ENCODE results near the gene PAX3.

The PAX3 gene

GRCh38 chr2:222298311-222299150 lies at the start of gene PAX3:
PAX3 (minus strand) TSS chr2:222298998; CDS start chr2:222298615, 383 bp downstream.
- no peak for DNase-seq

GRCh38 chr2:222341331-222341730 lies 42.5 kb upstream of the PAX3 start:
- DNase-seq = no peak

- no peak for DNase-seq
Measured at GRCh38 chr2:222338374-222338773, 39.6 kb upstream of the PAX3 start.

- no peak for DNase-seq
Measured at GRCh38 chr2:222336931-222337330, 38.1 kb upstream of the PAX3 start.

GRCh38 chr2:222336442-222336841 lies 37.6 kb upstream of the PAX3 start:
- DNase-seq = no peak

- DNase-seq = no peak
Measured at GRCh38 chr2:222334914-222335313, 36.1 kb upstream of the PAX3 start.

- no peak for DNase-seq
Measured at GRCh38 chr2:222333397-222333796, 34.6 kb upstream of the PAX3 start.

- no peak for DNase-seq
Measured at GRCh38 chr2:222332116-222332515, 33.3 kb upstream of the PAX3 start.

- DNase-seq = no peak
Measured at GRCh38 chr2:222330910-222331309, 32.1 kb upstream of the PAX3 start.

- DNase-seq = no peak
Measured at GRCh38 chr2:222322236-222322635, 23.4 kb upstream of the PAX3 start.

GRCh38 chr2:222320436-222321395 lies 21.9 kb upstream of the PAX3 start:
- peak in 27 of 56 donors; percentile 7 to 71 (median 43) for DNase-seq

- peak in 19 of 56 donors; percentile 13 to 71 (median 44) for DNase-seq
Measured at GRCh38 chr2:222319586-222320435, 21.0 kb upstream of the PAX3 start.

- DNase-seq = peak in 9 of 56 donors; percentile 12 to 52 (median 18)
Measured at GRCh38 chr2:222318712-222319585, 20.2 kb upstream of the PAX3 start.

GRCh38 chr2:222318026-222318711 lies 19.4 kb upstream of the PAX3 start:
- DNase-seq = peak in 19 of 56 donors; percentile 10 to 58 (median 30)

GRCh38 chr2:222315443-222316121 lies 16.8 kb upstream of the PAX3 start:
- no peak for DNase-seq

GRCh38 chr2:222313816-222314215 lies 15.0 kb upstream of the PAX3 start:
- DNase-seq = no peak

- no peak for DNase-seq
Measured at GRCh38 chr2:222311978-222312738, 13.4 kb upstream of the PAX3 start.
